Left colon (tissue), 2 donors: Measurements from ENCODE around the gene RAE1. TPM values are rescaled to one million over a fixed set of nuclear protein-coding genes. Genes with fewer than 3 reads are reported as not detected.
A peak's percentile ranks its signal among the peaks of the same experiment; 100 is the strongest.

Experiments used
- ATAC-seq: fragments of 200-7000 bp; cut with Tn5 transposase; one replicate; pipeline ENCODE4 v1.9.1; 2020; ENCODE audit warnings: mild to moderate bottlenecking, moderate library complexity
- DNase-seq, 2 donors: peaks; one replicate each; pipeline ENCODE4 v3.0.0-alpha.2; 2020
- intact Hi-C, 2 donors: fragments of 100-400 bp; cut with DNase I in 1 of 2; cut with micrococcal nuclease in 1 of 2; formaldehyde crosslinking; loops; one replicate each; pipeline versions ENCODE4 v1.11.2 to v1.14.0; 2022; cut with DNase I, micrococcal nuclease
- total RNA-seq, 2 donors: library from RNA; stranded (reverse); fragmentation: NEBNext Ultra II Directional; extraction: Animal tissue kit (Norgen Biotek cat#: 25700); gene quantifications; one replicate each; pipeline ENCODE4 v1.2.1, GENCODE V29; 2021
- donor health status: DM: no; HTN: no; CAD: no.
- donor health status: DM: yes; HTN: yes; CAD: no.

Gene RAE1
- total RNA-seq, 2 donors from 2014 or later = 16.0 to 17.2 TPM

DNA sequence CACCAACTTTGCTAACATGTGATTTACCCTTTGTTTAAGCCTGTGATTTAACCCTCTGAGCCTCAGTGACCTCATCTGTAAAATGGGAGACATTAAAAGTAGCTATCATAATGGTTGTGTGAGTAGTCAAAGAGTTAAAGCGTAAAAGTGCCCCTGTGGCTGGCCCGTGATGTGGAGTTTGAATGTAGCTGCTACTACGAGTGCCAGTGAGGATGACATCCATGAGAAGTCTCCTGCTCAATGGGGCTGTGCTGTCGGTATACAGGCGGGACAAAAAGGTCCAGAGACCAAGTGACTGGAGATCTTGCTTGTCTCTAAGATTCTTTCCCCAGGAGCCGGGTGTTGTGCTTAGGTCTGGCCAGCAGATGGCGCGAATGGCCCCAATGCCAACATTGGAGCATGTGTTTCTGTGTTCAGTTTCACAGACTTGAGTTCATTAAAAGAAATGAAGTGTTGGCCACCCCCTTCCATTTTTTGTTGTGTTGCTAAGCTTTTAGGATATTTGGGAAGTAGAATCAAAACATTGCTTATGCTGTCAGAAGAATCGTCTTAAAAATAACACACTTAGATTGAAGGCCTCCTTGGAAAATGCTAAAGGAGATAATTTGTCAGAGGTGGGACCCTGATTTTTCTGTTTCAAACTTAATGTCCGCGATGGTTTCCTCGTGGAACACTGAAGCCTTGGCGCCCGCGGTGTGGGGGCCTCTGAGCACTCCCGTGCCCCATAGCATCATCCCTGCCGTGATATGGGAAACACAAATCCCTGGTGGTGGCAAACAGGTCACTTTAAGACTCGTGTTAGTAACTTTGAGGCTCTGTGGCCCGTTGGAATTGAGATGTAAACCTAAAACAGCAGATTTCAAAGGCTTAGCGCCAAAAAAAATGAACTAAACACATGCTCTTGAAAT, 30.8 kb downstream of the RAE1 start:
- DNase-seq (peak in 1 of 2 donors; percentile 87), ATAC-seq (peak; percentile 27)
- intact Hi-C loops = loop anchor here in 1 of 2 donors (2.0 kb wide), 1 partner anchor 113 kb away; no protein-coding TSS in a partner anchor

DNA sequence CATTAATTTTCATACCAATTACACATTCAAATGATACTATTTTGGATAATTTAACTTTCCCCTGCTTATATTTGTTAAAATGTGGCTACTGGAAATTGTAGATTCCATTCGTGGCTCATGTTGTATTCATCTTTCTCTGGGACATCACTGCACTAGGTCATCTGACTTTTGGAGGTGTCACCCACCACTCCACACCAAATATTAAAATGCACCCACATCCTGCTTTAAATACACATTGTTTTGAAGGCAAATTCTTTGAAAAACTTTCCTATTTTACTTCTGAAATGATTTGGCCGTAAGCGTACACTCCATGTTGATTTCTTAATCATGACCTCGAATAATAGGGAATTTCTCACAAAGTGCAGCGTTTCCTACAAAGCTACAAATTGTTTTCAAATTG, 31.5 kb downstream of the RAE1 start:
- ATAC-seq (no peak), DNase-seq (no peak)
- intact Hi-C loops = no loop called here

DNA sequence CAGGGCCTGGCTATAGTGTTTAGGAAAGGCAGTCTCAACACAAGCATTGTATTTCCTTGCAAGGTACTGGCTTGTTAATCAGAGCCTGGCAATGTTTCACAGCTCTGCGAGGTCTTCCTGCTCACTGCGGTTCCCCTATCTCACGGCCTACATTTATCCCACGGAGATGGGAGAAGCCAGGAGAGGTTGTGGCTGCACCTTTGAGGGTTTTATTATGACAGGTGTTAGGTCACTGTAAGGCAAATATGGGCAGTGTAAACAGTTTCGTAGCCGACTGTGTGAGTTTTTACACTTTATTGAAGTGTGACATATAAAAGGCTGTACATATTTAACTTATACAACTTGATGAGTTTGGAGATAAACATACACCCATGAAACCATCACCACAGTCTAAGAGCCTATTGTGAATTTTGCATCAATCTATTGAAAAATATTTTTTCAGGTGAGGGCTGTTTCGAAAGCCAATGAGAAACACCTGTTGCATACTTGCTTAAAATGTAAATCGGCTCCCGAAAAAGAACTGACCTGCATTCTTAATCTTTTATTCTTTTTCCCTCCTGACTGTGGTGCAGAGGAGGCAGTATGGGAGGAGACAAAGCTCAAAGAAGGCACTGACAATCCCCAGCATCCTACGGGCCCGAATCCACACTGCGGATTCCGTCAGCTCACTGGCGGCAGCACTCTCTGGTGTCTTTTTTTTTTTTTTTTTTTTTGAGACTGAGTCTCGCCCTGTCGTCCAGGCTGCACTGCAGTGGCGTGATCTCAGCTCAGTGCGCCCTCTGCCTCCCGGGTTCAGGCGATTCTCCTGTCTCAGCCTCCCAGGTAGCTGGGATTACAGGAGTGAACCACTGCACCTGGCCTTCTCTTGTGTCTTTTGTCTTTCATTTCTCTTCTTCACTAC, 32.6 kb downstream of the RAE1 start:
- ATAC-seq (peak; percentile 85), DNase-seq (peak; percentile 71 to 81)
- intact Hi-C loops = no loop called here

DNA sequence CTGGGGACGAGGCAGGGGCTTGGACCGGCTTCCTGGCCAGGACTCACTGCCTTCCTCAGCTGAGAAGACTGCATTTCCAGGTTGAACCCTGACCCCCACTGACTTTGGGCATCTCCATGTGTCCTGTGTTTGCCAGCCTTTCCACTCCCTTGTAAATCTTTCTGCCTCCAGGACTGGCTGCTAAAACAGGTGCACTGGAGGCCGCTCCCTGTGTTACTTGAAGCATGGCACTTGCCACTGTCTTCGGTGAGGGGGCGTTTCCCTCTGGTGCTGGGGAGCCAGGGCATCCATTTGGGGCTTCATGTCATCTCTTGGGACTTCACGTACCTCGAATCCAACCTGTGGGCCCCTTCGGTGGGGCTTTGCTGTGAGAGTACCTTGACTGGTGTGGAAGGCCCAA, 33.4 kb downstream of the RAE1 start:
- ATAC-seq = peak; percentile 40
- DNase-seq = peak in 1 of 2 donors; percentile 51
- intact Hi-C loops = no loop called here

DNA sequence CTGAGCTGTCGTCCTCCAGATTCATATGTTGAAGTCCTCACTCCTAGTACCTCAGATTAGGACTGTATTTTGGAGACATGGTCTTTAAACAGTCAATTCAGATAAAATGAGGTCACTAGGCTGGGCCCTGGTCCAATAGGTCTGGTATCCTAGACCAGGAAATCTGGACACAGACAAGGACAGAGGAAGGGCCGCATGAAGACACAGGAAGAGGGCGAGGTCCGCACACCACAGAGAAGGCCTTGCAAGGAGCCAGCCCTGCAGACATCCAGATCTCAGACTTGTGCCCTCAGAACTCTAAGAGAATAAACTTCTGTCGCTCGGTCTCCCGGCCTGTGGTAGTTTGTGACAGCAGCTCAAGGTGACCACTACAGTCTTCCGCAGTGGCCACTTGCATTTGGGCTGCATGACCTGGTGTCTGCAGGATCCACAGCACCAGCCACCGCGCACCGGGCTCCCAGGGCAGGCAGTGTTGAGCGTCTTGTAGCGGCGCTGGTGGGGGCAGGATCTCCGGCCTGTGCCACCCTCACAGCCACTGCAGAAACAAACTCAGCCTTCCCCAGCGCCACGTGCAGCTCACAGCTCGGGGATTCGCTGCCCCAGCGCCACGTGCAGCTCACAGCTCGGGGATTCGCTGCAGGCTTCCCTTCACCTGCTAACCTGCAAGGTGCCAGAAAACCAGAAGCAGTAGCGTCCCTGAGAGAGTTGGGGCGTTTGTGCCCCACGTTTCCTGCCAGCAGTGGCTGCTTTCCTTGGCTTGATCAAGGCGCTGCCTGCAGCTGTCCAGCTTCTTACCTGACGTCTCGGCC, 34.1 kb downstream of the RAE1 start:
- ATAC-seq (peak; percentile 27), DNase-seq (no peak)
- intact Hi-C loops = no loop called here

DNA sequence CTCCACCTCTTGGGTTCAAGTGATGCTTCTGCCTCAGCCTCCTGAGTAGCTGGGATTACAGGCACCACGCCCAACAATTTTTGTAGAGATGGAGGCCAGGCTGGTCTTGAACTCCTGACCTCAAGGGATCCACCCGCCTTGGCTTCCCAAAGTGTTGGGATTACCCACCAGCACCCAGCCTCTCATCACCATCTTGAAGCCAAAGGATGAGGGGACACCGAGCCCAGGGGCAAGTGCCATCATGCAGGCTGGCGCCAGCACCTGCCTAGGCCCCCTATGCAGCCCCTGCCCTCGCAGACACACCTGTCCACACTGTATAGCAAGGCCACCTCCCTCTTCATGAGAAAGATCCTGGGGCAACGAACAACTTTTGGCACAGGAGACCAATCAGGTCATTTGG, 34.9 kb downstream of the RAE1 start:
- intact Hi-C loops = no loop called here
- ATAC-seq (no peak), DNase-seq (no peak)

DNA sequence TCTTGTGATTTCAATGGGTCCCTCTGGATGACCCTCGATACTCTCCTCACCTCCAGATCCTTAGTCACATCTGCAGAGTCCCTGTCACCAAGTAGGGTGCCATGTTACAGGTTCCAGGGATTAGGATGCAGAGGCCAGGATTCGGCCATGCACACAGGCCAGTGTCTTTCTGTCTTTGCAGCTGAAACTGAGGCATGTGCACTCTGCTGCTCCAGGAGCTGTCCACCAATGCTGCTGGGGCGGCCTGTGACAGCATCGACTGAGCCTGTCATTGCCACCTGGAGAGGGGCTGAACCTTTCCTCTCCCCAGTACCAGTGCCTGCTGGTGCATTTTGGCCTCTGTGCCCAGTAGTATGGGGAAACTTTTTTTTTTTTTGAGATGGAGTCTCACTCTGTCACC, 35.7 kb downstream of the RAE1 start:
- intact Hi-C loops = no loop called here
- DNase-seq = no peak
- ATAC-seq = no peak

DNA sequence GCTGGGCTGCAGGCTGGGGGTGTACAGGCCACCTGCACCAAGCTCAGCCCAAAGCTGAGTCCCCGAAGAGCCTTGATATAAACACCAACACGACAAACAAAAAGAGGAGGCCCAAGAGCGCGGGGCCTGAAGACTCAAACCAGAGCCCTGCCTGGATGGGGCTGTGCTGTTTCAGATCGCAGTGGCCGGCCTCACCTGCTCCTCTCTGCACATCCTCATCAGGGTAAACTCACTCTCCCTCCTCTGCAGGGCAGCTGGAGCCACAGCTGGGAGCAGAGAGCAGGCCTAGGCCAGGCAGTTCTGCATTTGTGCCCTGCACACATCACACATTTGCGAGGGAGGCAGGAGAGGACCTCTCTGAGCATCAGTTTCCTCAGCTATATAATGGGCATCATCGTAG, 36.4 kb downstream of the RAE1 start:
- no peak for ATAC-seq
- DNase-seq = no peak
- intact Hi-C loops = no loop called here

DNA sequence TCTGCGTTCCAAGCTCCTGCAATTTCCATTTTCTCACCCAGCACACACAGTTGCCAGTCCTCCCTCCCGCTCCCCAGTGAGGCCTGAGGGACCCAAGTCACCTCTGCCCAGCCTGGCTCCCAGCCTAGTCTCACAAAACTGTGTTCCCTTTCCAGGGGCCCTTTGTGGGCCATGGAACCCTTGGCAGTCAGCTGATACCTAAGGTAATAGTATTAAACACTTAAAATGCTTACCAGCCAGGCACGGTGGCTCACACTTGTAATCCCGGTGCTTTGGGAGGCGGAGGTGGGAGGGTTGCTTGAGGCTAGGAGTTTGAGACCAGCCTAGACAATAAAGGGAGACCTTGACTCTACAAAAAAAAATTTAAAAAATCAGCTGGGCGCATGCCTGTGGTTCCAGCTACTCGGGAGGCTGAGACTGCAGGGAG, 36.9 kb downstream of the RAE1 start:
- DNase-seq = peak in 1 of 2 donors; percentile 24
- intact Hi-C loops = no loop called here

DNA sequence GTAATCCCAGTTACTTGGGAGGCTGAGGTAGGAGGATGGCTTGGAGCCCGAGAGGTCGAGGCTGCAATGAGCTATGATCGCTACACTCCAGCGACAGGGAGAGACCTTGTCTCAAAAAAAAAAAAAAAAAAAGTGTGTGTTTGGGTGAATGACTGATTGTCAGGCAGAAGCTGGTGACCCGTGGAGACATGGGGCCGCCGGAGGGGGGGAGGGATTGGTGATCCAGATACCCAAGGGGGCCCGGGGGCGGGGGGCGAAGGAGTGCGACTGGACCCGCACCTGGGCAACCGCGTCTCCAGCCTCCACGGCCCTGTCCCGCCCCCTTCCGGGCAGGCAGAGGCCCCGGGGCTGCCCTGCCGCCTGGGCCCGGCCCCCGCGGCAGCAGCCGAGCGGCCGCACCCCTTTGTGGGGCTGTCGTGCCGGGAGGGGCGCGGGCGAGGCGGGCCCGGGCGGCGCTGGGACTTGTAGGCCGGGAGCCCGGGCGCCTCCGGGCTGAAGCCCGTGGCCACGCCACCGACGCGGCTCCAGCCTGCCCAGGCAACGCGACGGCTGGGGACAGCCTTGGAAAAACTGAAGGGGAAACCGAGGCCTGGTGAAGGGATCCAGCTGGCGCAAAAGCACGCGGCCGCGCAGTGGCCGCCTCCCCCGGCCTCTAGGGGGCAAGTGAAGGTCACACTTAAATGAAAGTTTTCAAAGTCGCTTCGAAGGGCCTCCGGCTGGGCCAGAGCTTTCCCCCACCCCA, 38.1 kb downstream of the RAE1 start:
- peak; percentile 85 to 88 for DNase-seq
- intact Hi-C loops = no loop called here
- peak; percentile 77 for ATAC-seq

More for the DNA sequence above, 36.9 kb downstream of the RAE1 start:
- ATAC-seq = no peak

DNA sequence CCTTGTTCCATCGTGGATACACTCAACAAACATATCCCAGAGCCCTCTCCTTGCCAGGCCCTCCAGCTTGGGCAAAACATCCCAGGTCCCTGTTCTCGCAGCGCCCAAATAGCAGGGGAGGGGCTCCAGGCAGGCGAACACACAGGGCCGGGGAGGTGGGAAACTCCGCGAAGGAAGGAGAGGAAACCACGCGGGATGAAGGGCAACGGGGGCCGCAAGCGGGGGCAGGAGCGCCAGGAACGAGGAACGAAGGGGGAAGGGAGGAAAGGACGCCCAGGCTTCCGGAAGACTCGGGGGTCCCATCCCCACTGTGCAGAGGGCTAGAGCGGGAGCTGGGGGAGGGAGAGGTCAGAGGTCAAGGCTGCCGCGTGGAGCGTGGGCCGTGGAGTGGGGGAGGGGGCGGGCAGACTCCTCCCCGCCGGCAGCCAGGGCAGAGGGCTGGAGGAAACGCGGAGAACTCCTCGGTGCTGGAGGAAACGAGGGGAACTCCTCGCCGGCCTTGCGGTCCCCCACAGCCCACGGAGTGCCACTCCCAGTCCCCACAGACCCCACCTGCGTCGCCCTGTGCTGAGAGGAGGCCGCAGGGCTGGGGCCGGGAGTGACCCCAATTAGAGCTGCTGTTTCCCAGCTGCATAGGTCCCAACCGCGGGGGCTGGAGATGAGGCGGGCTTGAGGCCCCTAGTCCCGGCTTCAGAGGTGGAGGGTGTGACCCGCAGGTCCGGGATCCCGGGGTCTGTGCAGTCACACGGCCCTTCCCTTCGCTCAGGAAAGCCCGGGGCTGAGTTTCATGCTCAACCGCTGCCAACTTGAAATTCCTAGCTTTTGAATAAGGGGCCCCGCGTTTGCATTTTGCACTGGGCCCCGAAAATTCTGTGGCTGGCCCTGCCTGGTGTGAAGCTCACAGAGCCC, 38.9 kb downstream of the RAE1 start:
- DNase-seq = peak; percentile 56
- no peak for ATAC-seq
- intact Hi-C loops = no loop called here

DNA sequence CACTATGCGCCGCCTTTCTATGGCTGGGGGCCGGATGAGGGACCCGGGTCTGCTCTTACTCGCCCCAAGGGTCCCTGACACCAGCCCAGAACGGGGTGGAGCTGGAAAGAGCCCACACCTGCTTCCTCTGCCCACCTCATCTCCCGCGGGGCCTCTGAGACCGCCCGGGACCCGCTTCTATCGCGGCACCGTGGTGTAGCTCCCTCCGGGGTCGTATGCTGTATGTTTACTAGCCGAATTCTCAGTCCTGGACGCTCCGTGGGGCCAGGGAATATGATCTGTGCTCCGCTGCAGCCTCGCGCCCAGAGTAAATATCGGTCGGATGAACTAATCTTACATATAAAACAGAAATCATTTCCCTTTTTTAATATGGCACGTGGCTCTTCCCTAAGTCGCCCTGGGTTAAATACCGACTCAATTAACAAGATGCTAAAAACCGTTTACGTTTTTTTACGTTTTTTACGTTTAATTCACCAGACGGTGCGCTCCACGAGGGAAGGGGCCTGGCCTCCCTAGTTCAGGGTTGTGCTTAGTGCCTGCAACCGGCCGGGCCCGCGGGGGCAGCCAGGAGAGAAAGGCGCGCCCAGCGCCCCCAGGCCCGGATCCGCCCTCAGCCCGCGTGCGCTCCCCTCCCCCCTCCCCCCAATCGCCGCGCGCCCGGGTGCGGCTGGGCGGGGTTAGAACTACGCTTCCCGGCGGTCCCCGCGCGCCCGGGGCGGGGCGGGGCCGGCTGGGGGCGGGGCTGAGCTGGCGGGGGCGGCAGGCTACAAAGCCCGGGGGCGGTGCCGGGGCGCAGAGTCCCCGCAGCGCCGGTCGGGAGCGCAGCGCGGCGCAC, 39.8 kb downstream of the RAE1 start, which contains the start of gene RBM38:
TSS of gene RBM38 (plus strand) at position 793 of the 835 bp plus-strand sequence. CDS start 186 bp downstream, outside the sequence.
- ATAC-seq (peak; percentile 71), DNase-seq (peak; percentile 51 to 80)
- intact Hi-C loops = no loop called here

DNA sequence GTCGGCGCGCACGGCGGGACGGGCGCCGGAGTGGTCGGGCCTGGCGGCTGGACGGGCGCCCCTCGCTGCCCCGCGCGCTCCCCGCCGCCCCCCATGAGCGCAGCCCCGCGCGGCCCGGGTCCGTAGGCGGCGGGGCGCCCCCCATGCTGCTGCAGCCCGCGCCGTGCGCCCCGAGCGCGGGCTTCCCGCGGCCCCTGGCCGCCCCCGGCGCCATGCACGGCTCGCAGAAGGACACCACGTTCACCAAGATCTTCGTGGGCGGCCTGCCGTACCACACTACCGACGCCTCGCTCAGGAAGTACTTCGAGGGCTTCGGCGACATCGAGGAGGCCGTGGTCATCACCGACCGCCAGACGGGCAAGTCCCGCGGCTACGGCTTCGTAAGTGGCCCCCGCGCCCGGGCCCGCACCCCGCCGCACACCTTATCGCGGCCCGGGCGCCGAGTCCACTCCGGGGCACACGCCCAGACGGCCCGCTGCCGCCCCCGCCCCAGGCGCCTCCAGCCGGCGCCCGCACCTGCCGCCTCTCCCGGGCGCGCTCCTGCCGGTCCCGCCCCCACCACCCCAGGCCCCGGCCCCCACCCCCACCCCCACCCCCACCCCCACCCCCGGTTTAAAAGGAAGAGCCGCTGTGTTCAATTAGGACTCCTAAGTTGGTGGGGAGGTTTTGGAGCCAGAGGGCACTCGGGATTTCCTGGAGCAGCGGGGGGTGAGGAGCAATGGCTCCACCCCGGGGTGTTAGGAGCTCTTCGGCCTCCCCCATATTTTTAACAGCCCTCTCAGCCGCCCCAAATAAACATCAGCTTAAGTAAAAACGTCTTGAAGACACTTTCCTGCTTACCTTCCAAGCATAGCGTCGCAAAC, 40.6 kb downstream of the RAE1 start:
- intact Hi-C loops = no loop called here
- ATAC-seq (peak; percentile 25), DNase-seq (peak; percentile 46 to 54)

DNA sequence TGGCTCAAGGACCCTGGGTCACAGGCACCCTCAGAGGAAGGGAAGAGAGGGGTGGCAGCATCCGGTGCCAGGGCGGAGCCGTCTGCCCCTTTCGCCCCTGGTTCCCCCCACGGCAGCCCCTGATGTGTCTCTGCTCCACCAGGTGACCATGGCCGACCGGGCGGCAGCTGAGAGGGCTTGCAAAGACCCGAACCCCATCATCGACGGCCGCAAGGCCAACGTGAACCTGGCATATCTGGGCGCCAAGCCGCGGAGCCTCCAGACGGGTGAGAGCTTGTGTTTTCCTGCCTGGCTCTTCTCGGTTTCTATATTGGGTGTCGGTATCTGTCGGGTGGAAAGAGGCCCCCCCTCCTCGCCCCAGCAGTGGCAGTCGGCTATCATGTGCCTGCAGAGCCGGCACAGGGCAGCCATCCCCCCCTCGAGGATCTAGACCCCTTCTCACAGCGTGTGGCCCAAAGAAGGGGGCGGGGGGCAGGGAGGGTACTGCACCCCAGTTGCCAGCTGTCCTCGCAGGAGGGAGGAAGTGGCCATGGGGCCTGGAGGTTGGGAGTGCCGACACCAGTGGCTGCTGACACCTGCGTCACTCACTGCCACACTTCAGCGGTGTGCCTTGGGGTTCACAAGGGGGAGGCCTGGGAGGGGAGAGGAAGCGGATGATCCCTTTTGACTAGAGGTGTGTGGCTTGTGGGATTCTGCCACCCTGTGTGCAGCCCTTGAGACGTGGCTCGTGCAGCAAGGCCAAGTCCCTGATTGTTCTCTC, 41.6 kb downstream of the RAE1 start:
- peak; percentile 69 to 74 for DNase-seq
- intact Hi-C loops = no loop called here

More for the DNA sequence above, 41.6 kb downstream of the RAE1 start:
- ATAC-seq = peak; percentile 12
